GM12864 (cell line): Measurements from ENCODE around the gene POLQ.

Experiments used
- DNase-seq: peaks from one replicate; pipeline ENCODE4 v3.0.0-alpha.2; 2011; ENCODE audit warnings: low read depth
- H3K4me3 ChIP-seq: 2 replicates; pipeline ENCODE4 v1.5.1; 2011; ENCODE audit warnings: mild to moderate bottlenecking, low read depth, low read length, control low read depth
- TF ChIP-seq, protein P1 (sequence below): IDR thresholded peaks from 2 replicates; pipeline ENCODE4 v1.5.1; 2011; ENCODE audit warnings: low read depth, mild to moderate bottlenecking, moderate library complexity, low read length, control low read depth, inconsistent platforms; ENCODE audit errors: missing control alignments

The POLQ gene

DNA sequence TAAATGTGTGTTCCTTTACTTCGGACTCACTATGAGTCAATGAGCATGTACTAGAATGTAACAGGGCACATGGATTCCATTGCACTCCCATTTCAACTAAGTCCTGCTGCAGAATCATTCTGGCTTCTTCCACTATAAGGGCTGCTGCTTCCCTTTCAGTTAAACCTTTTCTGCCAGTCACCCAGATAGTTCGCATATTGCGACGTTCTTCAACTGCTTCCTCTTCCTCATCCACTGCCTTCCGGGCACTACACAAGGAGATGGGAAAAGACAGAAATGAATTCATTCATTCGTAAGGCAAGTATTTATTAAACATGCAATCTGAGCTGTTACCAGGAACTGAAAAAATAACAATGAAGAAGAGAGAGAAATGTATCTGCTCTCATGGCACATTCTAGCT is 55.6 kb downstream of the POLQ start:
- TF ChIP-seq, protein P1, sequence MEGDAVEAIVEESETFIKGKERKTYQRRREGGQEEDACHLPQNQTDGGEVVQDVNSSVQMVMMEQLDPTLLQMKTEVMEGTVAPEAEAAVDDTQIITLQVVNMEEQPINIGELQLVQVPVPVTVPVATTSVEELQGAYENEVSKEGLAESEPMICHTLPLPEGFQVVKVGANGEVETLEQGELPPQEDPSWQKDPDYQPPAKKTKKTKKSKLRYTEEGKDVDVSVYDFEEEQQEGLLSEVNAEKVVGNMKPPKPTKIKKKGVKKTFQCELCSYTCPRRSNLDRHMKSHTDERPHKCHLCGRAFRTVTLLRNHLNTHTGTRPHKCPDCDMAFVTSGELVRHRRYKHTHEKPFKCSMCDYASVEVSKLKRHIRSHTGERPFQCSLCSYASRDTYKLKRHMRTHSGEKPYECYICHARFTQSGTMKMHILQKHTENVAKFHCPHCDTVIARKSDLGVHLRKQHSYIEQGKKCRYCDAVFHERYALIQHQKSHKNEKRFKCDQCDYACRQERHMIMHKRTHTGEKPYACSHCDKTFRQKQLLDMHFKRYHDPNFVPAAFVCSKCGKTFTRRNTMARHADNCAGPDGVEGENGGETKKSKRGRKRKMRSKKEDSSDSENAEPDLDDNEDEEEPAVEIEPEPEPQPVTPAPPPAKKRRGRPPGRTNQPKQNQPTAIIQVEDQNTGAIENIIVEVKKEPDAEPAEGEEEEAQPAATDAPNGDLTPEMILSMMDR = no peak
- no peak overlapping the region for H3K4me3 ChIP-seq
- DNase-seq = no peak

DNA sequence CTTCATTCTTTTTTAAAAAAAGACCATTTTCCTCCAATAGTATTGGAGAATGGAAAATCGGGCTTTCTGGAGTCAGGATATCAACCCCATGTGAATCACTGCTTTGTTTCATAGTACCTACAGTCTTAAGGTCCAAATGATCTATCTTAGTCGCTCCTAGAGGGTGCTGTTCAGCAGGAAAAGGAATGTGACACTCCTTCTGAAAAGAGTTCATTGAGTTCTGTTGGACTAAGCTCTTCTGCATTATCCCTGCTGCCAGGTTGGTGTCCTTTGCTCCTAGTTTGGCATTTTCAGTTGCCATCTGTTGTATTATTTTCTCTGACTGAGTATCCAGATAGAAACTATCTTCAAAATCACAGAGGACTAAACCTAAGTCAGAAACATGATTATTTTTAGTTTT is 57.2 kb downstream of the POLQ start:
- TF ChIP-seq, protein P1 = no peak
- no peak overlapping the region for H3K4me3 ChIP-seq
- DNase-seq = no peak

DNA sequence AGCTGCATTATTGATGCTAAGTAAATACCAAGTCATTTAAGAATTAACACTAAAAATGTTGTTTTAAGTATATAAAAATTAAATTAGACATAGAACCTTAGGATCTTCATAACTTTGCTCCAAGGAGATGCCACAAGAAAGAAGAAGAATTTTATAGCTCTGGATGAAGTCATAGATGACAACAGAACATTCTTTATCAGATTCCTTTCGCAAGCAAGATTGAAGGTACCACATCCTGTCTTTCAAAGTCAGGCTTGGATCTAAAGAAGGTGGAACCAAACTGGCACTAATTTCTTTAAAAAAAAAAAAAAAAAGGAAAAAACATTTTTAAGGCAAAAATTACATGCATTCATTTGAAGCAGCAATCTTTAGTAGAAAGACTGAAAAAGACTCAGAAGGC is 62.5 kb downstream of the POLQ start:
- TF ChIP-seq, protein P1 = no peak
- no peak overlapping the region for H3K4me3 ChIP-seq
- DNase-seq = no peak

DNA sequence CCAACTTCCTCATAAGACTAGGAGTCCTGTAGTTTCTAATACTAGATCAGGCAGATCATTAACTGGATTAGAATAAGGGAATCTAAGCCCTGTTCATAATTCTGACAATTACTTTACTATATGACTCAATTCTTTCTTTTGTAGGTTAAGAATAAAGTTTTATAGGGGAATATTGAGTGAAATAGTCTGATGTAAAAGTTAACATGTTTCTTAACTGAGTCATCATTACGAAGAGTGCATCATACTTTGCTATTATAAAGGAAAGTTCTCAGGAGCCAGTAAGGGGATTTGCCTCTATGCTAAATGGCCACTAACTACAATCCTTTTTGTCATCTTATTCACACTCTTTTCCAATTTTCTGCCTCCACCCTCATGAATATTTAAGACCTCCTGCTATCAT is 63.1 kb downstream of the POLQ start:
- no peak overlapping the region for H3K4me3 ChIP-seq
- TF ChIP-seq, protein P1 = no peak
- DNase-seq = no peak

DNA sequence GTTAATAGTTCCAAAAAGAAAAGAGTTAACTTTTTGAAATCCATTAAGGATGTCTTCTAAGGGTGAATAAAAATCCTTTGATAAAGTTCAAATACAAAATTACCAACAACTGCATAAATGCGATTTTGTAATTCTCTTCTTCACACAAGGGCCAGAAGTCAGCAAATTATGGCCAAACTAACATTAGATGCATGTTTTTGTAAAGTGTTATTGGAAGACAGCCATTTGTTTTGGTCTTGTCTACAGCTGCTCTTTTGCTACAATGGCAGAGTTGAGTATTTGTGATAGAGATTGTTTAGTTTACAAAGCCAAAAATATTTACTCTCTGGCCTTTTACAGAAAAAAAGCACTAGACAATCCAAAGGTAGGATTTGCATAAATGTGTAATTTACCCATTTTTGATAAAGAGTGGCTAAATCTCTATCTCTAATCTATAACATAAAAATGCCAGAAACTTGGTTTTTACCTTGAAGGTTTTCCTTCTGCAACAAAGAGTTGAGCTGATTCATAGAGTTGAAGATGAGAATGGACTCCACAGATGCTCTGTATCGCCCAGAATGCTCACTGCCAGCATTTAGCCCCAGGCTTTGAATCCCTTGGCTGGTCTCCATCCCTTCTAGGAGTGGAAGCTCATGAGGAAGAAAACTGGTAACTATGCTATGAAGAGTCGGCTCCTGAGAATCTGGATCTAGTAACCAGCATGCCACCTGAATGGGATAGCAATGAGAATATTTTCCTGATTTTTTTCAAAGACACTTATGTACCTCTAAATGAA is 64.5 kb downstream of the POLQ start:
- H3K4me3 ChIP-seq = no peak overlapping the region
- DNase-seq = no peak
- TF ChIP-seq, protein P1 = no peak

DNA sequence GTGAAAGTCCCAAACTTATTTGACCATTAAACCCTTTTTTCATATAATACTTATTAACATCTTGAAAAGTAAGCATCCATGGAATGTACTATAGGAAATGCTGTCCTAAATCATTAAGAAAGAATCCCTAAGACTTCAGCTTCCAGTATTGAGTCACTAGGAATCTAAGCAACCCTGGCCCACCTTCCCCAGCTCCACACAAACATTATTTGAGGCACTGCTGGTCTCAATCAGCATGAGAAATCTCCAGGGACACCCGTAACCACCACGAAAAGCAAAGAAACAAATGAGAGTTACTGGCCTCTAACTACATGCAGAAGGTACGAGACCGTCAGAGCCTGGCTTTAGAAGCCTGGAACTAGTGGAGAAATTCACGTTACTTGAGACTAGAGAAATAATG is 68.2 kb downstream of the POLQ start:
- DNase-seq = no peak
- TF ChIP-seq, protein P1 = no peak
- no peak overlapping the region for H3K4me3 ChIP-seq

DNA sequence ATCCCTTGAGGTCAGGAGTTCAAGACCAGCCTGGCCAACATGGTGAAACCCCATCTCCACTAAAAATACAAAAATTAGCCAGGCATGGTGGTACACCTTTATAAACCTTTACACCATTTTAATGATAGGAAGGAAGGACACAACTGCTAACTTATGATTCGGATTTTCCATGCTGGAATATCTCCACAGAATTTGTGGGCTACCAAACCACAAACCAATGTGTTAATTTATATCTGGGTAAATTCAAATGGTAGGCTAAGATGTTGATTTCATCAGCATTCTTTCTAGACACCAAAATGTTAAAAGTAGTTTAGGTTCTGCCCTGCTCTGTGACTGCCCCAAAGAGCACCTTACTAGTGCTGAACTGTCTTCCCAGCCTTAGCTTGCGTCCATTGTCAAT is 72.8 kb downstream of the POLQ start:
- TF ChIP-seq, protein P1 = no peak
- H3K4me3 ChIP-seq = no peak overlapping the region
- DNase-seq = no peak
